ENCODE measurements around the gene POLE. TPM values are rescaled to one million over a fixed set of nuclear protein-coding genes. Genes with fewer than 3 reads are reported as not detected.

Gene POLE
- total and polyA plus RNA-seq, 2 of the 4 experiments (the other 2 are of a cell fraction), result 17.2 to 20.7 TPM

DNA sequence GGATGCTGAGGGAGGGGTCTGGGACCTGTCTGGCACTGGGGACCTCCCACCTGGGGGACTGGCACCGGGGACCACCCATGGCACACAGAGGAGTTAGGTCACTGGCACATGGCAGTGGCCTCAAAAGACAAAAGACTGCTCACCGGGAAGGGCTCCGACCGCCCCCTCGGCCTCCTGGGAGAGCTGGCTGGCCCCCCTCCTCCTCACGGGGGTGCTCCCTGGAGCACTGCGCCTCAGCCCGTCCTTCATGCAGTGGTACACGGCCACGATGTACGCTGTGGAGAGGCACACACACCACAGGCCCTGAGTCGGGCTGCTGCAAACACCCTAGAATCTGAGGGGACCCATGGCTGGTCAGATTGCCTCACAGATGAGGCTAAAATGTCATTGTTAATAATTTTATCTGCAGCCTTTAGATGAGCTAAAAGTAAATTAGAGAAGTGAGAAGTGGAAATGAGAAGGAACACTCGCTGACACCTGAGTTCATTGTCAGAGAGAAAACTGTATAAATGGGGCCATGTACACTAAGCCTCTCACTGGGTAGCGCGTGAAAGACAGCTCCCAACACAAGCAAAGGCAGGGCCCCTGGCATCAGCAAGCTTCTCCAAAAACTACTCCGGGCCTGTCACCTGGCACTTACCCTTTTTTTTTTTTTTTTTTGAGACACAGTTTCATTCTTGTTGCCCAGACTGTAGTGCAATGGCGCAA is 54.5 kb downstream of the POLE start:
- Histone ChIP-seq H4K91ac (ENCODE audit: insufficient read depth, low read depth, low read length) (no peak overlapping the region), H3K9me3 (ENCODE audit: control insufficient read depth, insufficient read depth, low read length) (no peaks in the 10 kb centered on the region), H3K27me3 (ENCODE audit: control insufficient read depth, insufficient read depth, low read length) (no peaks in the 10 kb centered on the region), H3K4ac (ENCODE audit: low read depth, low read length) (no peak overlapping the region), H3K9ac (ENCODE audit: low read depth, low read length) (no peak overlapping the region), H3K4me1 (ENCODE audit: control insufficient read depth, insufficient read depth, low read length) (no peaks in the 10 kb centered on the region), H2BK20ac (ENCODE audit: low read depth, low read length) (no peak overlapping the region), H2BK15ac (ENCODE audit: low read depth, low read length) (no peak overlapping the region), H2BK120ac (ENCODE audit: low read depth, low read length) (no peak overlapping the region), H3K4me2 (ENCODE audit: low read depth, low read length) (no peak overlapping the region), H4K5ac (ENCODE audit: low read depth, low read length) (no peak overlapping the region), H2AFZ (replicated peaks; ENCODE audit: low read length, poor library complexity) (no peak overlapping the region), H3K23ac (ENCODE audit: low read depth, low read length) (no peak overlapping the region), H3K18ac (ENCODE audit: low read depth, low read length) (no peak overlapping the region), H3K56ac (ENCODE audit: extremely low read depth, insufficient read depth, low read length) (no peak overlapping the region), H3K79me1 (ENCODE audit: low read depth in 1 of 2, low read length in 2 of 2) (no peaks in the 10 kb centered on the region), H4K8ac (ENCODE audit: low read depth in 2 of 2, low read length in 2 of 2) (no peak overlapping the region), H4K20me1 (ENCODE audit: insufficient read depth, low read length) (no peaks in the 10 kb centered on the region; the same call in 1 of the 2 replicates), H3K9me1 (ENCODE audit: insufficient read depth, low read length) (no peaks in the 10 kb centered on the region), H3K27ac (ENCODE audit: insufficient read depth, low read length) (no peak overlapping the region), H3K14ac (replicated peaks; ENCODE audit: low read depth, low read length) (no peak overlapping the region), H3K36me3 (ENCODE audit: control insufficient read depth, insufficient read depth, low read length) (peaks cover 36% of the 10 kb centered on the region), H2AK5ac (ENCODE audit: low read depth, low read length) (no peak overlapping the region), H2AK9ac (replicated peaks; ENCODE audit: low read depth, low read length, poor library complexity) (no peak overlapping the region), H3K4me3 (ENCODE audit: insufficient read depth, low read depth, low read length) (no peak overlapping the region), H2BK5ac (ENCODE audit: low read depth, low read length, poor library complexity, severe bottlenecking) (no peak overlapping the region)
- ChIA-PET CTCF (no interaction called here), POLR2A (ENCODE audit: unreplicated experiment) (no interaction called here)
- ATAC-seq (ENCODE audit: low read depth) (no peak), DNase-seq (no peak)
- dilution Hi-C loops (cut with HindIII; ENCODE audit: low sequenced_read_pairs, unreplicated experiment) (no loop called here), in situ Hi-C loops (cut with MboI; ENCODE audit: low sequenced_read_pairs) (no loop called here), intact Hi-C loops (cut with micrococcal nuclease) (no loop called here)
- TF ChIP-seq BHLHE40 (IDR thresholded peaks at IDR 0.05; ENCODE audit: low read depth, low read length) (no peak), USF2 (IDR thresholded peaks at IDR 0.05; ENCODE audit: low read depth, low read length) (no peak), MXI1 (IDR thresholded peaks at IDR 0.05; ENCODE audit: borderline replicate concordance, low read depth, low read length) (no peak), ELK1 (IDR thresholded peaks at IDR 0.05; ENCODE audit: borderline replicate concordance, low read depth, low read length) (no peak), SMC3 (IDR thresholded peaks at IDR 0.05; ENCODE audit: low read depth, low read length) (no peak), RCOR1 (IDR thresholded peaks at IDR 0.05; ENCODE audit: insufficient replicate concordance, low read length) (no peak), CEBPB (IDR thresholded peaks at IDR 0.05; ENCODE audit: low read depth, low read length) (no peak), MAZ (IDR thresholded peaks at IDR 0.05; ENCODE audit: borderline replicate concordance, low read depth, low read length) (no peak), NFE2L2 (IDR thresholded peaks at IDR 0.05; ENCODE audit: low read depth, low read length) (no peak), FOS (IDR thresholded peaks at IDR 0.05; ENCODE audit: low read depth, low read length) (no peak), CTCF (conservative IDR thresholded peaks at IDR 0.05; ENCODE audit: low read depth, low read length) (no peak)
- WGBS, 2 experiments (ENCODE audit: extremely low coverage in 2 of 2, insufficient read length in 1 of 2), result 80% methylated on average over 8 of the region's 17 CpGs; no CpG with 5 or more reads in 1 of the 2 experiments
- BruUV-seq (replicated peaks), result no TSS peak

Data from IMR-90 (cell line).